Calu3 (cell line): ENCODE results near the gene UST. TPM values are rescaled to one million over a fixed set of nuclear protein-coding genes. Genes with fewer than 3 reads are reported as not detected.

Experiments
- BruUV-seq: library from RNA; stranded (reverse); fragments of 400-500 nt; replicated peaks from 2 replicates; lab custom pipeline; 2021; lab: Mats Ljungman, UMichigan
- CTCF ChIA-PET: fragments of 300-600 bp; sonication (Branson Sonifier 250); formaldehyde crosslinking; loops from one replicate; lab custom pipeline; 2022; ENCODE audit warnings: antibody characterized with exemption; lab: Charles Lee
- DNase-seq: peaks from one replicate; pipeline ENCODE4 v3.0.0; 2022
- H3K27ac Mint-ChIP-seq: one replicate; pipeline ENCODE4 v1.8.0; 2022; ENCODE audit warnings: mixed read lengths; ENCODE audit not compliant: unreplicated experiment
- H3K27me3 Mint-ChIP-seq: one replicate; pipeline ENCODE4 v1.8.0; 2022; ENCODE audit warnings: mixed read lengths; ENCODE audit not compliant: unreplicated experiment
- H3K36me3 Mint-ChIP-seq: one replicate; pipeline ENCODE4 v1.8.0; 2022; ENCODE audit warnings: mild to moderate bottlenecking, moderate library complexity, mixed read lengths; ENCODE audit not compliant: insufficient read depth, unreplicated experiment
- H3K4me1 Mint-ChIP-seq: one replicate; pipeline ENCODE4 v1.8.0; 2022; ENCODE audit warnings: mild to moderate bottlenecking, low read depth, mixed read lengths; ENCODE audit not compliant: unreplicated experiment
- H3K4me3 Mint-ChIP-seq: one replicate; pipeline ENCODE4 v1.8.0; 2022; ENCODE audit warnings: mild to moderate bottlenecking, low read depth, moderate library complexity, mixed read lengths; ENCODE audit not compliant: unreplicated experiment
- H3K9me3 Mint-ChIP-seq: one replicate; pipeline ENCODE4 v1.8.0; 2022; ENCODE audit warnings: low read depth, mixed read lengths; ENCODE audit not compliant: unreplicated experiment
- CTCF ChIP-seq: fragments of 200-600 bp; IDR thresholded peaks from one replicate; pipeline ENCODE4 v1.8.0; 2022; ENCODE audit warnings: antibody characterized with exemption; ENCODE audit not compliant: unreplicated experiment
- intact Hi-C: fragments of 100-400 bp; cut with micrococcal nuclease; formaldehyde crosslinking; loops from one replicate; pipeline ENCODE4 v1.10.0; 2022; ENCODE audit not compliant: unreplicated experiment
- total RNA-seq: library from RNA; stranded (reverse); gene quantifications from 2 replicates; pipeline ENCODE4 v1.2.3, GENCODE V29; 2022

The UST gene
- total RNA-seq, 1 experiment from 2014 or later = 2.4 TPM

GRCh38 chr6:149057464-149057840 lies 310.6 kb downstream of the UST start:
- BruUV-seq = no TSS peak
- Mint-ChIP-seq H3K4me3 (no peak overlapping the region), H3K27me3 (no peaks in the 10 kb centered on the region), H3K36me3 (peaks cover 5% of the 10 kb centered on the region), H3K9me3 (no peaks in the 10 kb centered on the region), H3K4me1 (peaks cover 12% of the 10 kb centered on the region), H3K27ac (no peak overlapping the region)
- intact Hi-C loops = no loop called here
- CTCF ChIA-PET = no interaction called here
- no peak for TF ChIP-seq CTCF
- no peak for DNase-seq

GRCh38 chr6:149059557-149059956 lies 312.7 kb downstream of the UST start:
- Mint-ChIP-seq H3K9me3 (no peaks in the 10 kb centered on the region), H3K36me3 (peaks cover 5% of the 10 kb centered on the region), H3K4me3 (no peak overlapping the region), H3K27ac (no peak overlapping the region), H3K27me3 (no peaks in the 10 kb centered on the region), H3K4me1 (peaks cover 12% of the 10 kb centered on the region)
- no peak for TF ChIP-seq CTCF
- DNase-seq = no peak
- CTCF ChIA-PET = no interaction called here
- intact Hi-C loops = no loop called here
- BruUV-seq = no TSS peak

- CTCF ChIA-PET = interaction anchor here (1.0 kb wide), 1 partner anchor 13 kb away, joined by 3 read pairs; no protein-coding TSS in a partner anchor
- intact Hi-C loops = no loop called here
Observed at GRCh38 chr6:149060300-149060984, 313.6 kb downstream of the UST start.

GRCh38 chr6:149060985-149061760 lies 314.3 kb downstream of the UST start:
- peak overlapping the region; percentile 26 for H3K4me3 Mint-ChIP-seq
- no peaks in the 10 kb centered on the region for H3K9me3 Mint-ChIP-seq
- H3K4me1 Mint-ChIP-seq = peaks cover 12% of the 10 kb centered on the region
- H3K27ac Mint-ChIP-seq = no peak overlapping the region
- TF ChIP-seq CTCF = no peak
- no TSS peak for BruUV-seq
- peak; percentile 44 for DNase-seq
- CTCF ChIA-PET = interaction anchor here (1.0 kb wide), 1 partner anchor 9 kb away, joined by 3 read pairs; no protein-coding TSS in a partner anchor
- peaks cover 10% of the 10 kb centered on the region for H3K27me3 Mint-ChIP-seq
- peaks cover 5% of the 10 kb centered on the region for H3K36me3 Mint-ChIP-seq
- intact Hi-C loops = no loop called here

More at GRCh38 chr6:149060300-149060984, 313.6 kb downstream of the UST start:
- no peak for TF ChIP-seq CTCF
- Mint-ChIP-seq H3K27ac (no peak overlapping the region), H3K4me1 (peaks cover 12% of the 10 kb centered on the region), H3K36me3 (peaks cover 5% of the 10 kb centered on the region), H3K27me3 (peaks cover 2% of the 10 kb centered on the region), H3K4me3 (peak overlapping the region; percentile 26), H3K9me3 (no peaks in the 10 kb centered on the region)
- no peak for DNase-seq
- no TSS peak for BruUV-seq
